DOHH2 (cell line): Measurements from ENCODE around the gene DCP1B.

Experiments
- H3F3A ChIP-seq: fragments of 200-600 bp; sonication (generic), shearing (Covaris generic); 2 replicates; pipeline ENCODE4 v1.6.0; 2016; ENCODE audit warnings: antibody characterized with exemption, mild to moderate bottlenecking; ENCODE audit not compliant: control insufficient read depth, insufficient read depth
- H3K27ac ChIP-seq: fragments of 200-600 bp; sonication (generic); 2 replicates; pipeline ENCODE4 v1.5.1; 2014; ENCODE audit warnings: low read depth, mild to moderate bottlenecking, low read length, moderate library complexity
- H3K27me3 ChIP-seq: fragments of 200-600 bp; sonication (generic); 2 replicates; pipeline ENCODE4 v1.6.1; 2014; ENCODE audit warnings: mild to moderate bottlenecking, low read length, mixed read lengths; ENCODE audit not compliant: control insufficient read depth
- H3K36me3 ChIP-seq: fragments of 200-600 bp; sonication (generic); 2 replicates; pipeline ENCODE4 v1.6.1; 2014; ENCODE audit warnings: mild to moderate bottlenecking, low read length, moderate library complexity, mixed read lengths; ENCODE audit not compliant: control insufficient read depth
- H3K4me1 ChIP-seq: fragments of 200-600 bp; sonication (generic); 2 replicates; pipeline ENCODE4 v1.6.1; 2014; ENCODE audit warnings: mild to moderate bottlenecking, low read length, mixed read lengths; ENCODE audit not compliant: control insufficient read depth
- H3K4me2 ChIP-seq: fragments of 200-600 bp; sonication (generic); 2 replicates; pipeline ENCODE4 v1.6.0; 2014; ENCODE audit warnings: mild to moderate bottlenecking, low read length, moderate library complexity
- H3K4me3 ChIP-seq: fragments of 200-600 bp; sonication (generic); 2 replicates; pipeline ENCODE4 v1.5.1; 2014; ENCODE audit warnings: mild to moderate bottlenecking, low read length, mixed read lengths
- H3K79me2 ChIP-seq: fragments of 200-600 bp; sonication (generic); 2 replicates; pipeline ENCODE4 v1.6.1; 2014; ENCODE audit warnings: mild to moderate bottlenecking, low read length, mixed read lengths; ENCODE audit not compliant: control insufficient read depth
- H3K9me2 ChIP-seq: fragments of 200-600 bp; sonication (generic); replicated peaks from 2 replicates; pipeline ENCODE4 v1.6.1; 2014; ENCODE audit warnings: mild to moderate bottlenecking, low read length, mixed read lengths; ENCODE audit not compliant: control insufficient read depth
- H3K9me3 ChIP-seq: fragments of 200-600 bp; sonication (generic); 2 replicates; pipeline ENCODE4 v1.6.1; 2014; ENCODE audit warnings: antibody characterized with exemption, low read length, mixed read lengths; ENCODE audit not compliant: control insufficient read depth, insufficient read depth
- H4K20me1 ChIP-seq: fragments of 200-600 bp; sonication (generic); 2 replicates; pipeline ENCODE4 v1.6.0; 2014; ENCODE audit warnings: low read depth, mild to moderate bottlenecking, antibody characterized with exemption, low read length, moderate library complexity; ENCODE audit not compliant: control insufficient read depth, insufficient read depth
- EZH2phosphoT487 ChIP-seq: fragments of 200-600 bp; sonication (generic); IDR thresholded peaks from 2 replicates; pipeline ENCODE4 v1.6.1; 2017; ENCODE audit warnings: borderline replicate concordance, mild to moderate bottlenecking, antibody characterized with exemption, low read length, moderate library complexity, mixed read lengths
- TF ChIP-seq, protein P1 (sequence below): fragments of 200-600 bp; sonication (generic); IDR thresholded peaks from one replicate; pipeline ENCODE4 v1.5.1; 2014; ENCODE audit warnings: antibody characterized with exemption, mild to moderate bottlenecking, low read depth, low read length; ENCODE audit not compliant: poor library complexity, severe bottlenecking

Gene DCP1B

DNA sequence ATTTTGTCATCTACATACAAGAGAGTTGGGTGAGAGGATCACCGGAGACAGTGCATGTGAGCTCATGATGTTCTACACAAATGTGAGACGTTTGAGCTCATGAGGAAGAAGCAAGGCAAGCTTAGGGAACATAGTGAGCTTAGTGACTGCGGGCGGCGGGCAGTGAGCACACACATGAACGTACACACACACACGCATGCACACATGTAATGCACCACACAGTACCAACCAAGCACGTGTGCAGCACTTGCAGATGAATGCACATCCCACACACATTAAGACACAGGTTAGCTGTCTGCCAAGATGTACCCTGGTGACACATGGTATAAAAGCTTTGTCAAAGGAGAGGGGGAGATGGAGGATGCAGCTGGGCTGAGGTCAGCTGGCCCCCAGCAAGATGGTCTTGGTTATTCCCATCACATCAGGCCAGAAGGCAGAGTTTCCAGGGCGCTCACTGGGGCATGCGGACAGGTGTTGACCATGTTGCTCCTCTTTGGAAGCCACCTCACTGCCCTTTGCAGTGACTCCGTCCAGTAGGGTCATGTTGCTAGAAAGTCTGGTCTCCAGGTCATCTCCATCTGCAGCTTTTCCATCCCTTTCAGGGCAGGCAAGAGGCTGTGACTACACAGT lies 77.1 kb downstream of the DCP1B start:
- TF ChIP-seq, protein P1, sequence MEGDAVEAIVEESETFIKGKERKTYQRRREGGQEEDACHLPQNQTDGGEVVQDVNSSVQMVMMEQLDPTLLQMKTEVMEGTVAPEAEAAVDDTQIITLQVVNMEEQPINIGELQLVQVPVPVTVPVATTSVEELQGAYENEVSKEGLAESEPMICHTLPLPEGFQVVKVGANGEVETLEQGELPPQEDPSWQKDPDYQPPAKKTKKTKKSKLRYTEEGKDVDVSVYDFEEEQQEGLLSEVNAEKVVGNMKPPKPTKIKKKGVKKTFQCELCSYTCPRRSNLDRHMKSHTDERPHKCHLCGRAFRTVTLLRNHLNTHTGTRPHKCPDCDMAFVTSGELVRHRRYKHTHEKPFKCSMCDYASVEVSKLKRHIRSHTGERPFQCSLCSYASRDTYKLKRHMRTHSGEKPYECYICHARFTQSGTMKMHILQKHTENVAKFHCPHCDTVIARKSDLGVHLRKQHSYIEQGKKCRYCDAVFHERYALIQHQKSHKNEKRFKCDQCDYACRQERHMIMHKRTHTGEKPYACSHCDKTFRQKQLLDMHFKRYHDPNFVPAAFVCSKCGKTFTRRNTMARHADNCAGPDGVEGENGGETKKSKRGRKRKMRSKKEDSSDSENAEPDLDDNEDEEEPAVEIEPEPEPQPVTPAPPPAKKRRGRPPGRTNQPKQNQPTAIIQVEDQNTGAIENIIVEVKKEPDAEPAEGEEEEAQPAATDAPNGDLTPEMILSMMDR = no peak
- TF ChIP-seq EZH2phosphoT487 = no peak
- Histone ChIP-seq H4K20me1 (no peaks in the 10 kb centered on the region), H3K4me1 (peaks cover 59% of the 10 kb centered on the region), H3K79me2 (no peaks in the 10 kb centered on the region), H3K27ac (no peak overlapping the region), H3K4me2 (no peak overlapping the region), H3K36me3 (no peaks in the 10 kb centered on the region), H3K9me2 (no peaks in the 10 kb centered on the region), H3K9me3 (no peaks in the 10 kb centered on the region), H3K4me3 (no peak overlapping the region), H3K27me3 (no peaks in the 10 kb centered on the region), H3F3A (peaks cover 15% of the 10 kb centered on the region)

- H3K27me3 ChIP-seq = no peaks in the 10 kb centered on the region
Observed at GRCh38 chr12:1926251-1926657, 78.0 kb downstream of the DCP1B start.

GRCh38 chr12:1925684-1926006 lies 78.6 kb downstream of the DCP1B start:
- H3K9me3 ChIP-seq = no peaks in the 10 kb centered on the region
- H3K4me1 ChIP-seq = peaks cover 44% of the 10 kb centered on the region
- no peak overlapping the region for H3K27ac ChIP-seq
- H3K79me2 ChIP-seq = no peaks in the 10 kb centered on the region
- H4K20me1 ChIP-seq = no peaks in the 10 kb centered on the region
- H3K4me3 ChIP-seq = no peak overlapping the region
- H3K36me3 ChIP-seq = no peaks in the 10 kb centered on the region
- no peak for TF ChIP-seq EZH2phosphoT487
- TF ChIP-seq, protein P1 = no peak
- H3K27me3 ChIP-seq = no peaks in the 10 kb centered on the region
- peaks cover 15% of the 10 kb centered on the region for H3F3A ChIP-seq
- H3K4me2 ChIP-seq = peak overlapping the region; percentile 53; the same call in 1 of the 2 replicates
- H3K9me2 ChIP-seq = no peaks in the 10 kb centered on the region

More at GRCh38 chr12:1926251-1926657, 78.0 kb downstream of the DCP1B start:
- Histone ChIP-seq H3F3A (peaks cover 15% of the 10 kb centered on the region), H4K20me1 (no peaks in the 10 kb centered on the region), H3K79me2 (no peaks in the 10 kb centered on the region), H3K4me2 (no peak overlapping the region), H3K4me1 (peaks cover 50% of the 10 kb centered on the region), H3K9me2 (no peaks in the 10 kb centered on the region), H3K9me3 (no peaks in the 10 kb centered on the region), H3K36me3 (no peaks in the 10 kb centered on the region), H3K27ac (no peak overlapping the region), H3K4me3 (no peak overlapping the region)
- TF ChIP-seq EZH2phosphoT487 = no peak
- TF ChIP-seq, protein P1 = no peak
